Activated CD4-positive, CD25-positive, alpha-beta regulatory T cell treated with anti-CD3 and anti-CD28 coated beads, Interleukin-2, amount 50 U/mL, for 16 hours (primary cell): ENCODE data around the gene GRSF1.
"Not testable (repeated sequence)": the region's sequence is repeated elsewhere in the genome, so short reads cannot be mapped to it uniquely, and the experiment has no call there.

Experiments used
- DNase-seq: peaks from one replicate; pipeline ENCODE4 v3.0.0-alpha.2; 2020; ENCODE audit warnings: low read depth, low spot score

GRSF1 gene, protein sequence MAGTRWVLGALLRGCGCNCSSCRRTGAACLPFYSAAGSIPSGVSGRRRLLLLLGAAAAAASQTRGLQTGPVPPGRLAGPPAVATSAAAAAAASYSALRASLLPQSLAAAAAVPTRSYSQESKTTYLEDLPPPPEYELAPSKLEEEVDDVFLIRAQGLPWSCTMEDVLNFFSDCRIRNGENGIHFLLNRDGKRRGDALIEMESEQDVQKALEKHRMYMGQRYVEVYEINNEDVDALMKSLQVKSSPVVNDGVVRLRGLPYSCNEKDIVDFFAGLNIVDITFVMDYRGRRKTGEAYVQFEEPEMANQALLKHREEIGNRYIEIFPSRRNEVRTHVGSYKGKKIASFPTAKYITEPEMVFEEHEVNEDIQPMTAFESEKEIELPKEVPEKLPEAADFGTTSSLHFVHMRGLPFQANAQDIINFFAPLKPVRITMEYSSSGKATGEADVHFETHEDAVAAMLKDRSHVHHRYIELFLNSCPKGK

DNA sequence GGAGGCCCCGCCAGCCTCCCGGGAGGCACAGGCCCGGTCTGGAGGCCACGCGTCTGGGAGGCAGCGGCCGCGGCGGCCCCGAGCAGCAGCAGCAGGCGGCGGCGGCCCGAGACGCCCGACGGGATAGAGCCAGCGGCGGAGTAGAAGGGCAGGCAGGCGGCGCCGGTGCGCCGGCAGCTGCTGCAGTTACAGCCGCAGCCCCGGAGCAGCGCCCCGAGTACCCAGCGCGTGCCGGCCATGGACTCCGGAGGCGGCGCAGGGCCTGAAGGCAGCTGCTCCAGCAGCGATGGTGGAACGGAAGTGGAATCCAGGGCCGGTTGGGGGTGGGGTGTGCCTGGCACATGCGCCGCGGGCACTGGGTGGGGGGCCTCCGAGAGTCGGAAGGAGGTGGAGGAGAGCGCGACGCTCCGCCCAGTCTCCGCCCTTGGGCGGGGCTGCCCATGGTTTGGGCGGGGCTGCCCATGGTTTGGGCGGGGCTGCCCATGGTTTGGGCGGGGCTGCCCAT lies at the start of gene GRSF1:
GRSF1 (minus strand) TSS at position 302 of the 505 bp plus-strand sequence; CDS start at position 239, 63 bp downstream.
- DNase-seq = peak; percentile 86

DNA sequence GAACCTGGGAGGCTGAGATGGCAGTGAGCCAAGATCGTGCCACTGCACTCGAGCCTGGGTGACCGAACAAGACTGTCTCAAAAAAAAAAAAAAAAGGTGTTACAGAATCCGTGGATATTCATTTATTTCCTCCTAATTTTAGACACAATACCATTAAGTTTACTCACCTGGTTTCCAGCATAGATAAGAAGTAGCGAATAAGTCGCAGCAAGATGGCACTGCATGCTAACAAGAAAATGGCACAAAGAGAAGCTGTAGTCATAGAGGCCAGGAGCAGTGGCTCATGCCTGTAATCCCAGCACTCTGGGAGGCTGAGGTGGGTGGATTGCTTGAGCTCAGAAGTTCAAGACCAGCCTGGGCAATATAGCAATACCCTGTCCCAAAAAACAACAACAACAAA lies 45.5 kb upstream of the GRSF1 start:
- DNase-seq = no peak

DNA sequence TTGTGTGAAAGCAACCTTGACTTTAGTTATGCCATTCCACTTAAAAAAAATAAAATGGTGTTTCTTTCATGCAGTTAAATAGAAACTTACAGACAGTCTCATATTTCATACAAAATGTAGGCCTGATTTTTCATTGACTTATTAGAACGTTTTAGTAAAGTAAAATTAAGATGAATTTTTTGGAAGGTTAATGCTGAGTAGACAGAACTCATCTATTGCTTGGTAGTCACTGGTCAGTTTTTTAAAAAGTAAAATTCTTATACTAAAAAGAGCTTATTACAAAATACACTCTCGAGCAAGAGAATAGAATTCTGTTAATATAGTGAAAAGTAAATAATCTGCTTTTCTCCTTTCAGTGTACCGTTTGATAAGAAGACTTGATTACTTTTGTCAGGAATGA lies 41.0 kb upstream of the GRSF1 start:
- DNase-seq = no peak

DNA sequence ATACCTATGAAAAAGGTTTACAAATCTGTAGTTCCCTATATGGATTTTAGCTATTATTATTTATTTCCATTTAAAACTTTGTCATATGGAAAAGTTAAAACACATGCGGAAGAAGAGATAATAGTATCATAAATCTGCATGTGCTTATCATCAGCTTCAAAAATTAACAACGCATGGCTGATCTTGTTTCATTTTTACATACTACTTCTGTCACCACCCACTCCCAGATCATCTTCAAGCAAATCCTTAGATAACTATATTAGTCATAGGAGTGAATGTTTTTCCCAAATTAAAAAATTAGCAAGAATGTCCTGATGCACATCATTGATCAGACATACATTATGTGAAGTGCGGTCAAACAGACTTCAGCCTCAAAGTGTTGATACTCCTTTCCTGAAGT lies 37.9 kb upstream of the GRSF1 start:
- DNase-seq = no peak

DNA sequence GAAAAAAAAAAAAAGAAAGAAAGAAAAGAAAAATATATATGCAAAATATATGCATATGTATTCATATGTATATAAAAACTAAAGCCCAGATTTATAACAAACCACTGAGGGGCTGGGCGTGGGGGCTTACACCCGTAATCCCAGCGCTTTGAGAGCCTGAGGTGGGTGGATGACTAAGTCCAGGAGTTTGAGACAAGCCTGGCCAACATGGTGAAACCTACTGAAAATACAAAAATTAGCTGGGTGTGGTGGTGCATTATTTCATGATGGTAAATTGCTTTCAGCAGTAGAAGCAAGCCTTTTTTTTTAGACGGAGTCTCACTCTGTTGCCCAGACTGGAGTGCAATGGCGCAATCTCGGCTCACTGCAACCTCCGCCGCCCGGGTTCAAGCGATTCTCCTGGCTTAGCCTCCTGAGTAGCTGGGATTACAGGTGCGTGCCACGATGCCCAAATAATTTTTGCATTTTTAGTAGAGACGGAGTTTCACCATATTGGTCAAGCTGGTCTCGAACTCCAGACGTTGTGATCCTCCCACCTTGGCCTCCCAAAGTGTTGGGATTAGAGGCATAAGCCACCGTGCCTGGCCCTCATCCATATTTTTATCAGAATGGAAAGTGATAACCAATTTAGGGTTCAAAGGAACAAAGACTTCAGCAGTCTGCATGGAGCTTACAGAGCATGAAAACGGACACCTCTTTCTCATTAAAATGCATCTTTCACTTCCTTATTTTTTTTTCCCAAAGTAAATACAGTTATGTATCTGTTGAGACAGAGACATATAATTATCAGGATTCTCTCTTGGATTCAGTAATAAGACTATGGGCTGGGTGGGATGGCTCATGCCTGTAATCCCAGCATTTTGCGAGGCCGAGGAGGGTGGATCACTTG lies 34.8 kb upstream of the GRSF1 start:
- no peak for DNase-seq

DNA sequence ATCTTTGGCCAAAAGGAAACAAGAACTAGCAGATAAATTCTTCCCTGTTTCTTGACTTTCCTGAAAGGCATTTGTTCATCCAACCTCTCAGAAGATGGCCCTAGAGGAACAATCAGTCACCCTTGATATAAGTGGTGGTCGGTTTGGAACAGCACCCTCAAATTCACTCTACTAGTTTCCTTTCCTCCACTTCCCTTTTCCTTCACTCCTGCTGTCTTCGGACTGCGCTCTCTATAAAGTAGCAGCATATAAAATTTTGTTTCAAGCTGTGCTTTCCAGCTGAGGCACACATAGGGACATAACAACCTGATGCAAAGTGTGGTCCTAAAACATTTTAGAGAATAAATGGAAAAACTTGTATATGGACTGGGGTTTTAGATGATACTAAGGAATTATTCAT lies 33.5 kb upstream of the GRSF1 start:
- no peak for DNase-seq

DNA sequence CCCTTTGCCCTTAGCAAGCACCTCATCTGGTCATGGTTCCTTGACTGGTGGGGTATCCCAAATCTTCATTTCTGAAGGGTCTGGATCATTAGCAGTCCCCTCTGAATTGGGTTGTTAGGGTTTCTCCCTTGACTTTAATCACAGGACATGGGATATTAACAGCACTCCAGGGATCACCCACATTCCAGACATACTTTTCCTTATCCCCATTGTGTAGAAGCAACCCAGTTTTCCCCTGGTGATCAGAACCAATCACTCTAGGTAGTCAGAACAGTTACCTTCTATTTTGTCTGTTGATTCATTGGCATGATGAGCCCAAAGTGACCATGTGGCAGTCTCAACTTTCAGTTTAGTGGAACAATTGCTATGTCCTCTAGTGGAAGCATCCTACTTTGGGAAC lies 29.1 kb upstream of the GRSF1 start:
- no peak for DNase-seq

DNA sequence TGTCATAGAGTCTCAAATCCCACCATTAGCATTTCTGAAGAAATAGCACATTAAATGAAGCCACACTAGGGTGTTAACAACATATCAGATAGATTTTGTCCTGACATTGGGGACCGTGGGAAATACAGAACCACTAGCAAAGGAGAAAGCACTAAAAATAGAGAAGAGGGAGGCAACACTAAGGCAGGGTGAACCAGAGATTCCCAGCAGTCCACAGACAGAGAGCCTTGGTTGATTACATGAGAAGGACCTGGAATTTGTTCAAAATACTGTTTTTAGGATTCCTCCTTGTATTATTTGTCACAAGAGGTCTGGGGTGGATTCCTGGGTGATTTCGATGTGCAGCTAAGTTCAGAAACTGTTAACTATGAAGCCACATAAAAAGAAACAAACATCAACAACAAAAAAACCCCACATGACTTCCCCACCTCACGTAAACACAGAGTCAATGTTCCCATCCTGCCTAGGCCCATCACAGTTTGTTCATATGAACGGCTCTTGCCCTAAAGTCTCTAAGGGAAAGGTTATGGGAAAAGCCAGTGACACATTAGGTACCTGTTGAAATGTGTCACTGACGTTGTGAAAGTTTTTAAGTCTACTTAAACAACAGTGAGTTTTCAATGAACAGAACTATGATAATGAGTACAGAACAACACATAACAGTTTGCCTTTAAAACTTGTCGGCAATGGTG lies 23.6 kb upstream of the GRSF1 start:
- no peak for DNase-seq

DNA sequence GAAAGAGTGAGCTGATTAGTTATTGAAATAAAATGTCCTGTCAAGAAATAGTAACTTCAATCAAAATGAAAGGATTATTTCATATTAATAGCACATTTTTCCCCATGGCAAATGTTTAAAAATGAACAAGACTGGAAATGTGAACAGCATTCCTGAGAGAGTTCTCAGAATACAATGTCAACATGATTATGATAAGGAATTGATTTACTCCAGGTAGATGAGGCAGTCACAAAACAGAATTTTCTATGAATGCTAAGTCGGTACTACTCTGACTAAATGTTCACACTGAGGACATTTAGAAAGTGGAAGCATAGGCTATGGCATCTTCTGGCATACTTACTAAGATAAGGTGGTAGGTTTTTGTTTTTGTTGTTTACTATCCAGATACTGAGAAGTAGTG lies 19.4 kb upstream of the GRSF1 start:
- DNase-seq = no peak

DNA sequence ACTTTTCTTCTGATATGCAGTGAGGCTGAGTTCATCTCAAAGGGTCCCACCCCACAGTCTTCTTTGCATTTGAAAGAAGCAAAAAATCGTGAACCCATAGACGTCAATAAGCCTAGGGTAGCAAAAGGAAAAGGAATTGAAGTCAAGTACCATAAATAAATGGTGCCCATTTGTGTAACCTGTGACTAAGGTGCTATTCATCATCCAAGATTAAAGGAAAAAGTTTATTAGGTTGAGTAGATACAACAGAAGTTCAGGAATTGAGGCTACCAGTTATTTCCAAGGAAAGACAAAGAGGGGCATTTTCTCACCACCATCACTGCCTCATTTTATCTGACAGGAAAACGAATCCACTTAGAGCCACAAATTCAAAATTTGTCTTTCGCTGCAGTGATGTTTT lies 18.8 kb upstream of the GRSF1 start:
- no peak for DNase-seq

DNA sequence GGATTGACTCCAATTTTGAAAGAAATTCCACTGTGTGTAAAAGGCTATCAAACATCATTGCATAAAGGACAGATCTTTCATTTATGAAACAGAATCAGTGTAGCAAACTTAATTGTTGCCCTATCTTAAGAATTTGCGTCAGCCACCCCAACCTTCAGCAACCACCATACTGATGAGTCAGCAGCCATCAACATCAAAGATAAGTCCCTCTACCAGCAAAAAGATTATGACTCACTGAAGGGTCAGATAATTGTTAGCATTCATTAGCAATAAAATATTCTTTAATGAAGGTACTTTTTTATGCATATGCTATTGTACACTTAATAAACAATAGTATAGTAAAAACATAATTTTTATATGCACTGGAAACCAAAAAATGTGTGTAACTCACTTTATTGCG lies 15.8 kb upstream of the GRSF1 start:
- DNase-seq = no peak

DNA sequence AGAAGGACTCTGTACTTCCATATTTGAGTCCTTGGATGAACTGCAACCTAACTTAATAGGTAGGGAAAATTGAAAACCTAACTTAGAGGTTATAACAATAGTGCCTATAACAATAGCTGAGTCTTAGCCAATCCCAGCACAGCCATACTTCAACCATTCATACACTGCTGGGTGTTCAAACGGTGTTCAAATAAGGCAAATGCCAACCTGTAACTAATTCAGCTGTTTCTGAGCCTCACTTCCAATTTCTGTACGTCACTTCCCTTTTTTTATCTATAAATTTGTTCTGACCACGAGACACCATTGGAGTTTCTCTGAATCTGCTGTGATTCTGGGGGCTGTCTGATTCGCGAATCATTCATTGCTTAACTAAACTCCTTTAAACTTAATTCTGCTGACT lies 9.6 kb upstream of the GRSF1 start:
- no peak for DNase-seq

DNA sequence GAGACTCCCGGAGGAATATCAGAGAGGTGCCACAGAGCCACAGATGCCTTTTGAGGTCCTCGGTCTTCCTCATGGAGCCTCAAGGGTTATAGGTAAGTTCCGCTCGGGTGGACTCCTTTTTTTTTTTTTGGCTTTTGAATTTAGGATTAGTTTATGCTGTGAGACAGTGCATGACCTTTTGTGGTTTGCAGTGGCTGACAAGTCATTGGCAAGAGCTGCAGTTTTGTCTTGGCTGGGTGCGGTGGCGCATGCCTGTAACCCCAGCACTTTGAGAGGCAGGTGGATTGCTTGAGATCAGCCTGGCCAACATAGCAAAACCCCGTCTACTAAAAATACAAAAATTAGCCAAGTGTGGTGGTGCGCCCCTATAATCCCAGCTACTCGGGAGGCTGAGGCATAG lies 4.5 kb upstream of the GRSF1 start:
- no peak for DNase-seq

DNA sequence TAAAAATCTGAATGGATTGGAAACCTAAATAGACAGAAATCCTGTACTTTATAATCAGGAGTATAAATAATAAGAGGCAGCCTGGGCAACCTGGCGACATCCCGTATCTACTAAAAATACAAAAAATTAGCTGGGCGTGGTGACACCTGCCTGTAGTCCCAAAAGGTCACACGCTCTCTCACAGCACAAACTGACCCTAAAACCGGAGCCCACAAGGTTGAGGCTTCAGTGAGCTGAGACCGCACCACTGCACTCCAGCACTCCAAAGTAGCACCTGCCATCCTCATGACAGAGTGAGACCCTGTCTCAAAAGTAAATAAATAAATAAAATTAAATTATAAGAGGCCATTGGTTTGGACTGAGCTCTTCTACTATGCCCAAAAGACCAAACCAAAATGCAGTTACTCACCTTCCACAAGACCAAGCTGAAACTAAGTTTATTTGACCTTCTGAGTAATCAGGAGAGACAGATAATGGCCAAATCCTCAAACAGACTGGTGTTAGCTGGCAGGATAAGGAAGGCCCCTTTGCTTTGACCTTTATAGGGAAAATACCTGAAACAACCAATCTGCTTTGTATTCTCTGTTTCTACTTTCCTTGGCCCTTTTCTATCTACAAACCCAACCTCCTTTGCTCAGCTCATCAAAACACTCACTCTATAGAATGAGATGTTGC lies 3.2 kb upstream of the GRSF1 start:
- no peak for DNase-seq

DNA sequence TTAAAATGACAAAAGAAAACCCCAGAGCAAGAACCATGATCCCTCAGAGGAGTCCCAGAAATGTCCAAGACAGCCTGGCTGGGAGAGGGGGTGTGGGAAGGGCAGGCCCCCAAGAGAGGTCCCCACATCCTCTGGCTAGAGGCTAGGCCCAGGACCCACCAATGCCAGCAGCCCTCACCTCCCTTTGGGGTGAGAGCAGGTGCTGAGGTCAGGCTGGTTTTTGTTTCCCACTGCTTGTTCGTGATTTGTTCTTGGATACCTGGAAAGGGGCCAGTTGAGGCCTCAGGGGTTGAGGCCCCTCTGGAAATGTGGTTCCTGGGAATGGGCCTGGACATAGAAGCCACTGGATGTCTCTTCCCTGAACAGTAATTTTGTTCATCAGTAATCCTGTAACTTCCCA lies 2.3 kb upstream of the GRSF1 start:
- no peak for DNase-seq

DNA sequence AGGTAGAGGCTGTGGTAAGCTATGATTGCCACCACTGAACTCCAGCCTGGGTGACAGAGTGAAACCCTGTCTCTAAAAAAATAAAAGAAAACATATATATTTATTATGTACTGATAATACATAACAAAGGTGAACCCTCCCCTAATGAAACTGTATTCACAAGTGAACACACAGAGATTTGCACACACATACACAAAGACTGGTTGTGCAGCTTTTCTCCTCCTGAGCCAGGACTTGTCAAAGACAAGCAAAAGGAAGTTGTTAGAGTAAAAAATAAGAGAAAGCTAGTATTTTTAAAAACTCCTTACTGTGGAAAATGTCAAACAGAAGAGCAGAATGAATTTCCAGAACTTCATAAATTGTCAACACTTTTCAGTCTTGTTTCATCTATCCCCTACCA lies 1.5 kb upstream of the GRSF1 start:
- DNase-seq = no peak

DNA sequence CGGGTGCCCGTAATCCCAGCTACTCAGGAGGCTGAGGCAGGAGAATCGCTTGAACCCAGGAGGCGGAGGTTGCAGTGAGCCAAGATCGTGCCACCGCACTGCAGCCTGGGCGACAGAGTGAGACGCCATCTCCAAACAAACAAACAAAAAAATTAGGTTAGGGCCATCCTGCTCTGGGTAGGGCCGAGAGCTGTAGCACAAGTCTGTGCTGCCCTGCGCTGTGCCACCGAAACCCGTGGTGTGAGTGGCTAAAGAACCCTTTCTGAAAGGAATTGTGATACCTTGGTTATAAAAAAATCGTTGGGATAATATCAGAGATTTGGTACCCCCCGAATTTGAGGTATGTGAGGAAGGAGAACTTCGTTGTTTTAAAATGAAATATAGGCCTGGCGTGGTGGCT lies 941 bp upstream of the GRSF1 start:
- not testable (repeated sequence) for DNase-seq

DNA sequence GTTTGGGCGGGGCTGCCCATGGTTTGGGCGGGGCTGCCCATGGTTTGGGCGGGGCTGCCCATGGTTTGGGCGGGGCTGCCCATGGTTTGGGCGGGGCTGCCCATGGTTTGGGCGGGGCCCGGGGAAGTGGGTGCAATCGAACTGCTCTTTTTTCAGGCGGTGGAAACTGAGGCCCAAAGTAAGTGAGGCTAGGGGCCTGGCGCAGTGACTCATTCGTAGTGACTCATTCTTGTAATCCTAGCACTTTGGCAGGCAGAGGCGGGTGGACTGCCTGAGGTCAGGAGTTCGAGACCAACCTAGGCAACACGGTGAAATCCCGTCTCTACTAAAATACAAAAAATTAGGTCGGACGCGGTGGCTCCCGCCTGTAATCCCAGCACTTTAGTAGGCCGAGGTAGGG lies 447 bp upstream of the GRSF1 start:
- DNase-seq = peak; percentile 41

DNA sequence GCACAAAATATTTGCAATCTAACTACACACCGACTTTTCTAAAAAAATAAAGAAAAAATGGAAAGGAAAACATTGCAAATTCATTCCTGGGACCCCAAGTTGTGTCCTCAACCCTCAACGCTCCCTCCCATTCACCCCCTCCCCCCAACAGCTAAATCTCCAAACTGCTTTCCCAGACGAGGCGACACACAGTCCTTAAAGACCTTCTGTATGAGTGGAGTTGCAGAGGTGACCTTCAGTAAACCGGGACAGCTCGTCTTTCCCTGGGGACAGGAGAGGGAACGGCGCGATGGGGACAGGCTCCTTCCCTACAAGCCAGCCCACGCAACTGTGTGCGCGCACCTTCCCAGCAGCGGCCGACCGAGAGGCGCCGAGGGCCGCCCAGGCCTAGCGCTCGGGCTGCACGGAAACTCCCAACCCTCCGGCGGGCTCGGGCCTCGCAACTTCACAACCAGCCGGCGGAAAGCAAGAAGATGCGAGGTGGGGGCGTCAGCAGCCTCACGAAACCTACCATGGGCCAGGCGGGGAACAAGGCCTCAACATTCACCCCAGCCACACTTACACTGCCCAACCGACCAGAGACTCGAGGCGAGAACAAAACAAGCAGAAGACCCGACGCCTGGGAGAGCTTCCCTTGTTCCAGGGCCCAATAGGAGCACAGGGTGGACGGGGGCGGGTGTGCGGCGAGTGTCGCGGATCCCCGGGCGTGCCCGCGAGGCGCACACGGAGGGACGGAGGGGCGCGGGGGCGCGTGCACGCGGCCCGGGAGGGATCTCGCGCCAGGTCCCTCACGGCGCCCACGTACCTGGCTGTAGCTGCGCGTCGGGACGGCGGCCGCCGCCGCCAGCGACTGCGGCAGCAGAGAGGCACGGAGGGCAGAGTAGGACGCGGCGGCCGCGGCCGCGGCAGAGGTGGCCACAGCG lies 763 bp downstream of the GRSF1 start:
- peak; percentile 28 for DNase-seq

DNA sequence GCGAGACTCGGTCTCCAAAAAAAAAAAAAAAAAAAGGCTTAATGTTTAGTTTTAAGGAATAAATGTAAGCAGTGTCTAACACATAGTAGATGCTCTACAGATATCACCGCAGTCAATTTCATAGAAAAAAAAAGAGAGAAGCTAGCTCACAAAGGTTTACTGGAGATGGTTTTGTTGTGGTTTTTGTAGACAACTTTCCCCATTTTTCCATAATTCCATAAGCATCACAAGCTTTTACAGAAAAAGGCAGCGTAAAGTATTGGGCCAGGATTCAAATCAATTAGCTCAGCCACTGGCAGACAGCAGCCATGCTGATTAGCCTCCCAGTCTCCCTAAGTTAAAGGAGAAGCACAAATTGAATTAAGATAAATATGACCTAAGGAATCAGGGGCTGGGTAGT lies 1.5 kb downstream of the GRSF1 start:
- DNase-seq = no peak
